Bronchial smooth muscle cell (primary cell): ENCODE results near the gene MOV10. TPM values are rescaled to one million over a fixed set of nuclear protein-coding genes. Genes with fewer than 3 reads are reported as not detected.

Experiments
- total RNA-seq: library from RNA; depleted of rRNA; stranded (reverse); fragments of >200 nt; gene quantifications from 2 replicates; pipeline ENCODE4 v1.2.1, GENCODE V29; 2014

Gene MOV10
- total RNA-seq = 42.4 and 44.9 TPM in 2 replicates

DNA sequence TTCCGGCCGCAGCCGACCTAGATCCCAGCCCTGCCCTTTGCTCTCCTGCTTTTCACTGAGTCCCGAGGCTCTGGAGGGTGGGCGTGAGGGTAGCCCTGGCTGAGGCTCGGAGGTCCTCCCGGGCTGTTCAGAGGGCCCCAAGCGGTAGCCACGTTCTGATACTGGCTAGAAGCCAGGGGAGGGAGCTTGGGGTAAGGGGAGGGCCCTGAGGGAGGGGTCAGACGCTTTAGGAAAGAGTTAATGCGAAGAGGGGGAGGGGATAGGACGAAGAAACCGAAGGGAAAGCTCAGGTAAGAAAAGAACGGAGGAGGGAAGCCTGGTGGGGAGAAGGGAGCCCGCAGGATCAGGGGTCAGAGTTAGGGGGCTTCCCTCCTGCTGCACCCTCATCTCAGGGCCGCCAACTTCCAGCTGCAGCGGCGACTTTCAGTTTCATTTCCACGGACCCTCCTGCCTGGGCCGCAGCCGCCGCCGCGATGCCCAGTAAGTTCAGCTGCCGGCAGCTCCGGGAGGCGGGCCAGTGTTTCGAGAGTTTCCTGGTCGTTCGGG is at the start of gene MOV10:
MOV10 (plus strand) TSS at position 220 of the 546 bp plus-strand sequence; CDS start at position 474, 254 bp downstream.

DNA sequence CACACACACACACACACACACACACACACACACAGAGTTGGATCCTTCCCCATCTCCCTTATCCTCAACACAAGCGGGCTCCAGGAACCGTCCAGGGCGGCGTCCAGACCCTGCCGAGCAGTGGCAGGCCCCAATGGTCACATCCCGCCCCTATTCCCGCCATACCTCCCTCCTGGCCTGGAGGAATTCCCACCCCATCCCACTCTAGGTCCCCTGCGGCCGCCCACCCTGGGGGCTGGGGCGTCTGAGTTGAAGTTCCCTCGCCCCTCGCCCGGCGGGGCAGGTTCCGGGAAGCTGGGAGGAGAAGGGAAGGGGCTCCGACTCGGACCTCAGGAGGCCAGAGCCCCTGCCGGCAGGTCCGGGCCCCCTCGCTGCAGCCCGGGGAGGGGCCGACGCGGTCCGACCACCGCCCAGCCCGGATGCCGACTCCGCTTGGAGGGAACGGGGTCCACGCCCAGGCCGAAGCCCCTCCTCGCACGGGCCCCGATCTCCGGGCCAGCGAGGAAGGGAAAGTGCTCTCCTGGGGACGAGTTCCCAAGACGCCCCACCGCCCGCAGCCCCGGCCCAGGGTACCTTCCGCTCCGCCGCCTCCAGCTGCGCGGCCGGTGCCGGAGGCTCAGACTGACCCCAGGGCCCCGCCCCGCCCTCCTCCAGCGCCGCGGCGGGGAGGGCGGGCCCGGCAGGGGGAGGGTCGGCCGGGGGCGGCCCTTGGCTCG is 32.2 kb downstream of the MOV10 start, which contains the start of gene RHOC:
RHOC (minus strand) TSS at position 623 of the 716 bp plus-strand sequence. CDS start 3,328 bp downstream, outside the sequence.

GRCh38 chr1:112715264-112716053 is 41.0 kb downstream of the MOV10 start, which contains the start of gene PPM1J:
Gene PPM1J, minus strand, starts transcription at chr1:112715332. Its CDS starts 31 bp downstream, at chr1:112715301.

Other genes starting within 250 kb of the MOV10 start
- 4.6 and 5.7 TPM in 2 replicates for gene WNT2B, start 165.7 kb upstream of the MOV10 start, total RNA-seq
- gene ST7L, start 55.5 kb upstream of the MOV10 start, total RNA-seq = 11.0 and 12.8 TPM in 2 replicates
- gene CAPZA1, start 54.8 kb upstream of the MOV10 start, total RNA-seq = 189 and 196 TPM in 2 replicates
- gene RHOC, start 32.5 kb downstream of the MOV10 start, total RNA-seq = 406 and 506 TPM in 2 replicates
- 0.26 and 0.63 TPM in 2 replicates for gene PPM1J, start 40.7 kb downstream of the MOV10 start, total RNA-seq